MM.1S (cell line): Measurements from ENCODE around the gene RUSC1.

Source experiments
- CTCF ChIP-seq: fragments of 300-600 bp; sonication (generic); IDR thresholded peaks from 2 replicates; pipeline ENCODE4 v1.5.1; 2016; ENCODE audit warnings: antibody characterized with exemption, low read length, mixed read lengths
- EZH2 ChIP-seq: fragments of 300-600 bp; sonication (generic); optimal IDR thresholded peaks from 2 replicates; pipeline ENCODE3; 2017; ENCODE audit warnings: low read depth, mild to moderate bottlenecking, antibody characterized with exemption, low read length, mixed read lengths

DNA sequence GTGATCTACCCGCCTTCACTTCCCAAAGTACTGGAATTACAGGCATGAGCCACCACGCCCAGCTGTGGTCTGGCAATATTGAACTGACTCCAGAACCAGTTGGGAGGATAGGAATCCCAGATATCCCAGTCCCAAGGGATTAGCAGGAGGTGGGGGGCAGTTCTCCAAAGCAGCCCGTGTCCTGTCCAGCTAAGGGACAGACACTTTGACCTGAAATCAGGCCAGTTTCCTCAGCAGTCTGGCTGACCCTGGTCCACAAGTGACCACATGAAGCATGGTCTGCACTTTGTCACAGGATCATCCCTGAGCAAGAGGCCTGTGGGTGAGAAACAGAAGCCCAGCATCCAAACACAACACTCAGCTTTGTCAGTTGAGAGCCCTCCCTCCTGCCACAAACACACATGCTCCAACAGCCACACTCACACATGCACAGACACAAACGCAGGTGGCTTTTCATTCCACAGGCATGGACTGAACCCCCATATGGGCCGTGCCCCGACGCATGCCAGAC lies 14.8 kb upstream of the RUSC1 start:
- TF ChIP-seq CTCF: no peak
- TF ChIP-seq EZH2: no peak
